ENCODE results near the gene FAM219B. TPM values are rescaled to one million over a fixed set of nuclear protein-coding genes. Genes with fewer than 3 reads are reported as not detected.

The FAM219B gene
- total and polyA plus RNA-seq, 9 donors = 31.0 to 125 (median 67.4) TPM

GRCh38 chr15:74869726-74870407 lies 36.8 kb downstream of the FAM219B start:
- Histone ChIP-seq H3K4me1 (ENCODE audit: insufficient read depth) (peaks cover 3% of the 10 kb centered on the region), H3K27me3 (no peaks in the 10 kb centered on the region), H3K9me3 (no peaks in the 10 kb centered on the region), H3K4me3 (no peak overlapping the region), H3K27ac (no peak overlapping the region), H3K36me3 (no peaks in the 10 kb centered on the region)
- TF ChIP-seq CTCF (IDR thresholded peaks at IDR 0.05) = no peak
- TF ChIP-seq EP300 (IDR thresholded peaks at IDR 0.05) = no peak
- TF ChIP-seq POLR2A (IDR thresholded peaks at IDR 0.05) = no peak
- WGBS, 3 donors = 52 to 57% (median 55%) methylated on average over 6 of the region's 6 CpGs
- intact Hi-C loops (cut with DNase I) = loop anchor here in 1 of 4 donors (10.0 kb wide), 1 partner anchor 55 kb away; the partner anchor contains the start of gene LMAN1L
- no peak for DNase-seq

DNA sequence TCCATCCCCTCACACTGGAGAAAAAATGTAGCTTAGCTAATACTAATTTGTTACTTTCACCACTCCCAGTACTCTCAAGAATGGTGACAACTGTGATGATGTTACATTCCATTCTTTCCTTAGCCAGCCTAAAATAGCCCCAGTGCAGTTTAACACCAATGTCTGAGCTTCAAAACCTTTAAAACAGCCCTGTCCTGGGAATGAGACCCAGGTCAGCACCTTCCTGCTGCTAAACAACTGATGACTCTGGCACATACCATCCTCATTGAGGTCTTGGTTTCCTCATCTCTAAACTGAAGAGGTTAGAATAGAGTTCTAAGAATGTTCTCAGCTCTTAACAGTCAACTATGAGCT lies 37.3 kb downstream of the FAM219B start:
- no peak for DNase-seq
- H3K4me1 ChIP-seq (ENCODE audit: insufficient read depth) = peaks cover 3% of the 10 kb centered on the region
- H3K36me3 ChIP-seq = no peaks in the 10 kb centered on the region
- no peaks in the 10 kb centered on the region for H3K27me3 ChIP-seq
- no peak overlapping the region for H3K27ac ChIP-seq
- H3K4me3 ChIP-seq = no peak overlapping the region
- intact Hi-C loops (cut with DNase I) = no loop called here
- TF ChIP-seq CTCF (IDR thresholded peaks at IDR 0.05) (no peak), EP300 (IDR thresholded peaks at IDR 0.05) (no peak), POLR2A (IDR thresholded peaks at IDR 0.05) (no peak)
- no peaks in the 10 kb centered on the region for H3K9me3 ChIP-seq

GRCh38 chr15:74868059-74868458 lies 38.6 kb downstream of the FAM219B start:
- no peaks in the 10 kb centered on the region for H3K27me3 ChIP-seq
- 74 to 76% (median 75%) methylated on average over 6 of the region's 6 CpGs for WGBS, 3 donors
- no peak for TF ChIP-seq CTCF (IDR thresholded peaks at IDR 0.05)
- H3K27ac ChIP-seq = no peak overlapping the region
- no peaks in the 10 kb centered on the region for H3K9me3 ChIP-seq
- no peak for DNase-seq
- no peak overlapping the region for H3K4me3 ChIP-seq
- no peaks in the 10 kb centered on the region for H3K36me3 ChIP-seq
- intact Hi-C loops (cut with DNase I) = no loop called here
- peaks cover 3% of the 10 kb centered on the region for H3K4me1 ChIP-seq (ENCODE audit: insufficient read depth)

- H3K27ac ChIP-seq = no peak overlapping the region
- H3K9me3 ChIP-seq = no peaks in the 10 kb centered on the region
- no peaks in the 10 kb centered on the region for H3K27me3 ChIP-seq
- H3K4me3 ChIP-seq = no peak overlapping the region
- no peaks in the 10 kb centered on the region for H3K36me3 ChIP-seq
- intact Hi-C loops (cut with DNase I) = no loop called here
- H3K4me1 ChIP-seq (ENCODE audit: insufficient read depth) = peaks cover 3% of the 10 kb centered on the region
- no peak for DNase-seq
- TF ChIP-seq CTCF (IDR thresholded peaks at IDR 0.05) (no peak), EP300 (IDR thresholded peaks at IDR 0.05) (no peak), POLR2A (IDR thresholded peaks at IDR 0.05) (no peak)
- 63 to 68% (median 67%) methylated on average over 1 of the region's 1 CpG for WGBS, 3 donors
Observed at GRCh38 chr15:74867466-74868038, 39.1 kb downstream of the FAM219B start.

Measured in ovary (tissue), 9 donors.